OCI-LY3 (cell line): Measurements from ENCODE around the gene HS1BP3.

Experiments
- H2AFZ ChIP-seq: fragments of 200-600, 300-600 bp; shearing (Covaris generic); 2 replicates; pipeline ENCODE4 v1.6.0; 2014; ENCODE audit warnings: antibody characterized with exemption, low read depth, low read length
- H3K27ac ChIP-seq: fragments of 200-600, 300-600 bp; sonication (generic); 2 replicates; pipeline ENCODE4 v1.5.1; 2014; ENCODE audit warnings: mild to moderate bottlenecking, low read length, moderate library complexity, mixed read lengths
- H3K27me3 ChIP-seq: fragments of 200-600, 300-600 bp; sonication (generic); 2 replicates; pipeline ENCODE4 v1.6.1; 2014; ENCODE audit warnings: low read depth, low read length, mixed read lengths
- H3K36me3 ChIP-seq: fragments of 200-600, 300-600 bp; sonication (generic); replicated peaks from 2 replicates; pipeline ENCODE3; 2014; ENCODE audit warnings: low read depth, low read length, mixed read lengths
- H3K4me1 ChIP-seq: fragments of 300-600, 200-600 bp; sonication (generic); 2 replicates; pipeline ENCODE4 v1.6.1; 2014; ENCODE audit warnings: low read length, mixed read lengths
- H3K4me2 ChIP-seq: fragments of 200-600, 300-600 bp; sonication (generic); 2 replicates; pipeline ENCODE4 v1.6.1; 2014; ENCODE audit warnings: low read length, mixed read lengths
- H3K4me3 ChIP-seq: fragments of 300-600, 200-600 bp; sonication (generic); 2 replicates; pipeline ENCODE4 v1.5.1; 2014; ENCODE audit warnings: antibody characterized with exemption, mild to moderate bottlenecking, low read length, moderate library complexity
- H3K79me2 ChIP-seq: fragments of 300-600, 200-600 bp; shearing (Covaris generic); 2 replicates; pipeline ENCODE4 v1.6.1; 2014; ENCODE audit warnings: mild to moderate bottlenecking, low read length, mixed read lengths
- H3K9ac ChIP-seq: fragments of 300-600, 200-600 bp; shearing (Covaris generic); 2 replicates; pipeline ENCODE4 v1.6.0; 2014; ENCODE audit warnings: mild to moderate bottlenecking, low read length, moderate library complexity
- H3K9me3 ChIP-seq: fragments of 200-600, 300-600 bp; shearing (Covaris generic); 2 replicates; pipeline ENCODE4 v1.6.1; 2014; ENCODE audit warnings: low read length, mixed read lengths; ENCODE audit not compliant: insufficient read depth
- H4K20me1 ChIP-seq: fragments of 200-600, 300-600 bp; sonication (generic); 2 replicates; pipeline ENCODE4 v1.6.1; 2016; ENCODE audit warnings: low read length, mixed read lengths; ENCODE audit not compliant: insufficient read depth
- EZH2phosphoT487 ChIP-seq: fragments of 200-600 bp; shearing (Covaris generic); IDR thresholded peaks from 2 replicates; pipeline ENCODE4 v1.6.1; 2018; ENCODE audit warnings: antibody characterized with exemption, mixed run types, low read depth
- TF ChIP-seq, protein P1 (sequence below): fragments of 200-600, 300-600 bp; sonication (generic); IDR thresholded peaks from 2 replicates; pipeline ENCODE4 v1.5.1; 2014; ENCODE audit warnings: antibody characterized with exemption, low read length, low read depth

HS1BP3 gene

DNA sequence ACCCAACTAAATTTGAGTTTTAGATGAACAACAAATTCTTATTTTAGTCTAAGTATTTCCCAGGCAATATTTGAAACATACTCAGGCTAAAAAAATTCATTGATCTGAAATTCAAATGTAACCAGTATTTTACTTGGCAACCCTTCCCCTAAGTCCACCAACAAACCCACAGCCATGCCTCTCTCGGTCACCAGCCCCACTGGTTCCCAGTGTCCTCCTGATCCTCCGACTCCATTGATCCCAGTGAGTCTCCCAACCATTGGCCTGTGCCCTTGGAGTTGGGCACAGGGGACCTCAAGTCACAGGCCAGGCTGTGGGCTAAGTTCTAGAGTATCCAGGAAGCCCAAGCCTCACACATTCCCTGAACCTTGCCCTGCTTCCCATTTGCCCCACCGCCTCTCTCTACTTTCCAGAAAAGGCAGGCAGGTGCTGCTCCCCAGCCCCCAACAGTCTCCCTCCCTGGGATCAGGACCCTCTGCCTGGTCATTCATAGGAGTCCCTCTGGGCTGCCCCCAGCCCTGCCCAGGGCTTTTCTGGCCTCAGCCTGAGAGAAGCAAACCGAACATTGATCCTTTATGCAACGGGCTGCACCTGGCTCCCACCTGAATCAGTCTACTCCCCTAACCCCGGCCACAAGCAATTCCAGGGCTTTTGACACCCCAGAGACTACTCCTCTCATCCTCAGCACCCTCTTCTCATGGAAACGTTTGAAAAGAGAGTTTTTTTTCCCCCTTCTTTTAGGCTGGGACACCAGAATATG, 81.3 kb downstream of the HS1BP3 start:
- H3K9ac ChIP-seq: no peak overlapping the region
- H3K27ac ChIP-seq: no peak overlapping the region
- no peaks in the 10 kb centered on the region for H3K36me3 ChIP-seq
- no peaks in the 10 kb centered on the region for H3K79me2 ChIP-seq
- H2AFZ ChIP-seq: no peak overlapping the region
- no peak overlapping the region for H3K4me2 ChIP-seq
- no peaks in the 10 kb centered on the region for H3K4me1 ChIP-seq
- H3K4me3 ChIP-seq: no peak overlapping the region
- TF ChIP-seq, protein P1, sequence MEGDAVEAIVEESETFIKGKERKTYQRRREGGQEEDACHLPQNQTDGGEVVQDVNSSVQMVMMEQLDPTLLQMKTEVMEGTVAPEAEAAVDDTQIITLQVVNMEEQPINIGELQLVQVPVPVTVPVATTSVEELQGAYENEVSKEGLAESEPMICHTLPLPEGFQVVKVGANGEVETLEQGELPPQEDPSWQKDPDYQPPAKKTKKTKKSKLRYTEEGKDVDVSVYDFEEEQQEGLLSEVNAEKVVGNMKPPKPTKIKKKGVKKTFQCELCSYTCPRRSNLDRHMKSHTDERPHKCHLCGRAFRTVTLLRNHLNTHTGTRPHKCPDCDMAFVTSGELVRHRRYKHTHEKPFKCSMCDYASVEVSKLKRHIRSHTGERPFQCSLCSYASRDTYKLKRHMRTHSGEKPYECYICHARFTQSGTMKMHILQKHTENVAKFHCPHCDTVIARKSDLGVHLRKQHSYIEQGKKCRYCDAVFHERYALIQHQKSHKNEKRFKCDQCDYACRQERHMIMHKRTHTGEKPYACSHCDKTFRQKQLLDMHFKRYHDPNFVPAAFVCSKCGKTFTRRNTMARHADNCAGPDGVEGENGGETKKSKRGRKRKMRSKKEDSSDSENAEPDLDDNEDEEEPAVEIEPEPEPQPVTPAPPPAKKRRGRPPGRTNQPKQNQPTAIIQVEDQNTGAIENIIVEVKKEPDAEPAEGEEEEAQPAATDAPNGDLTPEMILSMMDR: no peak
- no peak for TF ChIP-seq EZH2phosphoT487
- H3K27me3 ChIP-seq: peaks cover 19% of the 10 kb centered on the region
- no peaks in the 10 kb centered on the region for H3K9me3 ChIP-seq
- no peaks in the 10 kb centered on the region for H4K20me1 ChIP-seq

DNA sequence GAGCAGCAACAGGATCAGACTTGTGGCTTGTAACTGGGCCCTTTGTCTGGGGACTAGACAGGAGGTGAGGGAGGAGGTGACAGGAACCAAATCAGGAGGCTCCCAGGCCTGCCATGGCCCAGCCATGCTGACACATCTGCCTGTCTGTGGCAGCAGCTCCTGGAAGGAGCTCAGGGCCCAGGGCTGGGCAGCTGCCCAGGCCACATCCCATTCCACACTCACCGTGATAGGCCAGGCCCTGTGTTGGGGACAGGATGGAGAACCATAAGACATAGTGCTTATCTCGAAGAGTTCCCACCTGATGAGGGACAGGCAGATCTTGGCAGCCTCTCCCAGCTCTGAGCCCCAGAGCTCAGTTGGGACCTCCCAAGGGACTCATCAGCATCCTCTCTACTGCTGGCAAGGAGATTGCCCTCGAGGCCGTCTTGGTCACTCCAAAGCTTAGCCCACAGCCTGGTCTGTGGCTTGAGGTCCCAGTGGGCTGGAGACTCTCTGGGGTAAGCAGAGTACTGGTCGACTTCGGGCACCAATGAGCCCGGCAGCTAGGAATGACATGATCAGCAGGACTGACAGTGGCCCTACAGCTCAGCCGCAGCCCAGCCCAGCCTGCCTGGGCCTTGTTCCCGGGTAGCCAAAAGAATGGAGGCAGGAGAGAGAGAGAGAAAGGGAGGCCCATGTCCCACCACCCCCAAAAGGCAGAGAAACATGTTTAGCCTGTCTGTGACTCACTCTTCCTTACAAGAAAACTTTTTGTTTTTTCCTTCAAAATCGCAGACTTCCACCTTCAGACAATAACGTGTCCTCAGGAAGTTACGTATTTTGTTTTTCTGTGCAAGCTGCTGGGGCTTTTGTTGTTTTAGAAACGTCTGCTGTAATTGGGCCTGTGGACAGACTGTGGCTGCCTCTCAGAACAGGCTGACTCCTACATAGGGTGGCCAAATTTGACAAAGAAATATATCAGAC, 82.1 kb downstream of the HS1BP3 start:
- Histone ChIP-seq H3K4me2 (no peak overlapping the region), H3K27me3 (peaks cover 21% of the 10 kb centered on the region), H3K79me2 (no peaks in the 10 kb centered on the region), H3K9ac (no peak overlapping the region), H3K4me3 (no peak overlapping the region), H4K20me1 (no peaks in the 10 kb centered on the region), H3K36me3 (no peaks in the 10 kb centered on the region), H3K4me1 (no peaks in the 10 kb centered on the region), H3K9me3 (no peaks in the 10 kb centered on the region), H3K27ac (no peak overlapping the region), H2AFZ (no peak overlapping the region)
- TF ChIP-seq, protein P1: no peak
- TF ChIP-seq EZH2phosphoT487: no peak

DNA sequence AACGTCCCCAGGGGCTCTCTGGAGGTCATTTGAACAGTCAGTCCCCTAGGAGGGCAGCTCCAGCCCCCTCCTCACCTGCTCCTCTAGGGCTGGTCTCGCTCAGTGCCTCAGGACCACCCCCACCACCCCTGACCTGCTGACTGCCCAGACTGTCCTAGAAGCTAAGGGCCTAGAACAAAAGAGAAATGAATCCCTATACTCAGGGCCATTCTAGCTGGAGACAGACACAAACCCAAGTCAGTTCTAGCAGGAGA, 83.0 kb downstream of the HS1BP3 start:
- no peak overlapping the region for H3K4me2 ChIP-seq
- TF ChIP-seq, protein P1: no peak
- TF ChIP-seq EZH2phosphoT487: no peak
- H3K27ac ChIP-seq: no peak overlapping the region
- H3K79me2 ChIP-seq: no peaks in the 10 kb centered on the region
- no peaks in the 10 kb centered on the region for H3K4me1 ChIP-seq
- H3K4me3 ChIP-seq: no peak overlapping the region
- H2AFZ ChIP-seq: no peak overlapping the region
- H3K36me3 ChIP-seq: no peaks in the 10 kb centered on the region
- H3K27me3 ChIP-seq: peaks cover 21% of the 10 kb centered on the region
- H4K20me1 ChIP-seq: no peaks in the 10 kb centered on the region
- H3K9ac ChIP-seq: no peak overlapping the region
- no peaks in the 10 kb centered on the region for H3K9me3 ChIP-seq
